ENCODE measurements around the gene MRPS24. TPM values are rescaled to one million over a fixed set of nuclear protein-coding genes. Genes with fewer than 3 reads are reported as not detected.
A peak's percentile ranks its signal among the peaks of the same experiment; 100 is the strongest.

MRPS24 gene
- total RNA-seq (ENCODE audit: low replicate concordance): 82.1 and 137 TPM in 2 replicates

DNA sequence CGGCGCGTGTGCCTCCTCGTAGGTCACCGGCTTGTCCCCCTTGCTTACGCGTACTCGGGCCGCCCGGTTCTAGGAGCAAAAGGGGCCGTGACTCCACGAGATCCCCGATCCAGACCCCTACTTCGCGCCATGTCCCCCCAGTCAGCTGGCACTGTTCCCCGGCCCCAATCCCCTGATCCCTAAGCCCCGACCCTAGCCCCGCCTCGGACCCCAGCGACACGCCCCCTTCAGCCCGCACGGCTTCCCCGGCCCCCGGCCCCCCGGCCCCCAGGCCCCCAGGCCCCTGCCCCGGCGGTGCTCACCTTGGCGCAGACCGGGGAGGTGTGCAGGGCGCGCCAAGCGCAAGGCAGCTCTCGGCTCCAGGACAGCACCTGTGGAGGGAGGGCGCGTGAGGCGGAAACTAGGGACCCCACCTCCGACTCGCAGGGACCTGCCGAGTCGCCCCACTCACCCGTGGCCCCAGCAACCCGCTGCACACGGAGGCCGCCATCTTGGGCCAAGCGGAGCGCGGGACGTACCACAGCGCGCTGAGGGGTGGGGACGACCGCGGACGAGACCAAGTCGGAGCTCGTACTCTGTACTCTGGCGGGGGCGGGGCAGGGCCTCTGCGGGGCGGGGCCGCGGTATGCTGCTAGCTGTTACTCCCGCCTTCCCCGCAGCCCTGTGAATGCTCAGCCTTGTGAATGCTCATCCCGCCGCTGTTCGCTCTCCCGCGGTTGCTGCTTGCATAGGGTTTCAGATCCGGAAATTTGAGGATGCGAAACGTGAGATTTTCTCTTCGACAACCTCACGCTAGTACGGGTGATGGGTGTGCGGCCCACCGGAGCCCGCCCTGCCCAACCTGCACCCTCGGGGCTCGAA, at the start of gene MRPS24:
Gene MRPS24, minus strand, starts transcription at position 512 of the 861 bp plus-strand sequence. Its CDS starts 22 bp downstream, at position 490.
- TF ChIP-seq, protein P1, sequence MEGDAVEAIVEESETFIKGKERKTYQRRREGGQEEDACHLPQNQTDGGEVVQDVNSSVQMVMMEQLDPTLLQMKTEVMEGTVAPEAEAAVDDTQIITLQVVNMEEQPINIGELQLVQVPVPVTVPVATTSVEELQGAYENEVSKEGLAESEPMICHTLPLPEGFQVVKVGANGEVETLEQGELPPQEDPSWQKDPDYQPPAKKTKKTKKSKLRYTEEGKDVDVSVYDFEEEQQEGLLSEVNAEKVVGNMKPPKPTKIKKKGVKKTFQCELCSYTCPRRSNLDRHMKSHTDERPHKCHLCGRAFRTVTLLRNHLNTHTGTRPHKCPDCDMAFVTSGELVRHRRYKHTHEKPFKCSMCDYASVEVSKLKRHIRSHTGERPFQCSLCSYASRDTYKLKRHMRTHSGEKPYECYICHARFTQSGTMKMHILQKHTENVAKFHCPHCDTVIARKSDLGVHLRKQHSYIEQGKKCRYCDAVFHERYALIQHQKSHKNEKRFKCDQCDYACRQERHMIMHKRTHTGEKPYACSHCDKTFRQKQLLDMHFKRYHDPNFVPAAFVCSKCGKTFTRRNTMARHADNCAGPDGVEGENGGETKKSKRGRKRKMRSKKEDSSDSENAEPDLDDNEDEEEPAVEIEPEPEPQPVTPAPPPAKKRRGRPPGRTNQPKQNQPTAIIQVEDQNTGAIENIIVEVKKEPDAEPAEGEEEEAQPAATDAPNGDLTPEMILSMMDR (IDR thresholded peaks at IDR 0.05; ENCODE audit: insufficient read depth, low read length): no peak
- H3K4me3 ChIP-seq (ENCODE audit: low read depth, low read length): peak within 1 kb of the TSS; percentile 90
- peak; percentile 93 for DNase-seq (ENCODE audit: low read depth)

DNA sequence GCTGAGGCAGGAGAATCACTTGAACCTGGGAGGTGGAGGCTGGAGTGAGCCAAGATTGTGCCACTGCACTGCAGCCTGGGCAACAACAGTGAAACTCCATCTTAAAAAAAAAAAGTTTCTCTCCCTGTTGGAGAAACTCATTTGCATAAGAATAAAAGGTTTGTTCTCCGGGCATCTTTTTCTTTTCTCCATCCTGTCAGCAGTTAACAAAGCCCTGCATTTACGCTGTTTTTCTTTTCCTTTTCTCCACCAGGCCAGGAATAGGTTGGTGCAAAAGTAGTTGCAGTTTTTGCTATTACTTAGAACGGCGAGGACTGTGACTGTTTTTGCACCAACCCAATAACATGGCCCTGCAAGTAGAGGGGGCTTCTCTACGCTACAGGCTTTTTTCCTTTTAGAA, 46.6 kb upstream of the MRPS24 start:
- TF ChIP-seq, protein P1 (IDR thresholded peaks at IDR 0.05; ENCODE audit: insufficient read depth, low read length): no peak

DNA sequence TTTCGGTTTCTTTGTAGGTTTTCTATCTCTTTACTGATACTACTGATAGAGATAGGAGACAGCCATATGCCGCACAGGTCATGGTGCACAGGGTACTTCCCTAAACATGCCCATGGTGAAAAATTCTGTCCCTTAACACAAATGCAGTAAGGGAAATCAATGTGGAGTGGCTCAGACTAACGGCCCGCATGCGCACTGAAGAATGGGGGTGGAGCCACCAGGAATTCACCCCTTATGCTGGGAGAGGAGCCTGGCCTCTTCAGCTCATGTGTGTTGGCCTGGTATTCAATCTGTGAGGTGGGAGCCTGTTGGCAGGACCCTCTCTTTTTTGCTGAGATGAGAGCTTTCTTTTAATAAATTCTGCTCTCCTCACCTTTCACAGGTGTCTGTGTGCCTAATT, 45.5 kb upstream of the MRPS24 start:
- TF ChIP-seq, protein P1 (IDR thresholded peaks at IDR 0.05; ENCODE audit: insufficient read depth, low read length): no peak

More for the DNA sequence above, 46.6 kb upstream of the MRPS24 start:
- H3K4me3 ChIP-seq (ENCODE audit: low read depth, low read length): no peak overlapping the region
- DNase-seq (ENCODE audit: low read depth): no peak

DNA sequence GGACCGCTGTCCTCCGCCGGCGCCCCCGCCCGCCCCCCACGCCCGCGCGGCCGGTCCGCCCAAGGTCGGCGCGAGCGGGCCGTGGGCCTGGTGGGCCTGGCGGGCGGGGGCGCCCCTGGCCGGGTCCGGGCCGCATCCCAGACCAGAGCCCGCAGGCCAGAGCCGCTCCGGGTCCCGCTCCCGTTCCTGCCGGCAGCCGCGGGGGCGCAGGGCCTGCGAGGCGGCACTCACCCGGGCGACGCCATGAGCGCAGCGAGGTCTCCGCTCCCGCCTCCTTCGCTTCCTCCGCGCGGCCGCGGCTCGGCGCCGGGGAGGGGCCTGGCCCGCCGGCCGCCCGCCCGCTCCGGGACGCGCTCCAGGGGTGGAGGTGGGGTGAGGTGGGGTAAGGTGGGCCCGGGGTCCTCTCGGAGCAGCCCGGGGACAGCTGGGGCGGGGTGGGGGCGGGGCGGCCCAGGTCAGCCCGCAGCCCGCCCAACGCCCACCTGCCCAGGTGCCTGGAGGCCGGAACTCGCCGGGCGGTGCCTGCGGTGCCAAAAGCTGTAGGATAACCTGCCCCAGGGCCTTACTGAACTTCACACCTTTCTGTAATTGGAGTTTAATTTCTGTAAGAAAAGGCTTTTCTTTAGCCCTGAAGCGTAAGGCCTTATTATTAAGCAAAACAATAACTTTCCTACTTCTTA, 37.2 kb upstream of the MRPS24 start, which contains the start of gene URGCP:
Gene URGCP, minus strand, starts transcription at position 266 of the 680 bp plus-strand sequence. Its CDS starts 21 bp downstream, at position 245.
- TF ChIP-seq, protein P1 (IDR thresholded peaks at IDR 0.05; ENCODE audit: insufficient read depth, low read length): no peak
- peak within 1 kb of the TSS; percentile 82 for H3K4me3 ChIP-seq (ENCODE audit: low read depth, low read length)
- DNase-seq (ENCODE audit: low read depth): peak; percentile 17

More for the DNA sequence above, 45.5 kb upstream of the MRPS24 start:
- DNase-seq (ENCODE audit: low read depth): no peak
- no peak overlapping the region for H3K4me3 ChIP-seq (ENCODE audit: low read depth, low read length)

DNA sequence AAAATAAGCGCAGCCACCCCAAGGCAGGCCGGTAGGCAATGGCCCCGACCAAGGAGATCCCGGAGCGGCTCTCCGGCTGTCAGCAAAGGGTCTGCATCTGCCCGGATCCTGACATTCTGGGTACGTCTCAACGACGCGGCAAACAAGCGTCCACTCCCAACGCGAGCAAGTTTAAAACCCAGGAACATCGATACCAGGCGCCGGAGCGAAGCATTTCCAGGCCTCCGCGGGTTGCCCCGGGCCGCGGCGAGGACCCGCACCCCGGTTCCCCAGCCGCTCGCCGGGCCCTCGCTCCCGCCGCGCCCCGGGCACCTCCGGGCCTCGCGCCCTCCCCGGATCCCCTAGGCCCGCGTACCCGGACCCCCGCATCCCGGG, 36.6 kb upstream of the MRPS24 start:
- H3K4me3 ChIP-seq (ENCODE audit: low read depth, low read length): peak overlapping the region; percentile 82
- TF ChIP-seq, protein P1 (IDR thresholded peaks at IDR 0.05; ENCODE audit: insufficient read depth, low read length): no peak
- DNase-seq (ENCODE audit: low read depth): peak; percentile 45

DNA sequence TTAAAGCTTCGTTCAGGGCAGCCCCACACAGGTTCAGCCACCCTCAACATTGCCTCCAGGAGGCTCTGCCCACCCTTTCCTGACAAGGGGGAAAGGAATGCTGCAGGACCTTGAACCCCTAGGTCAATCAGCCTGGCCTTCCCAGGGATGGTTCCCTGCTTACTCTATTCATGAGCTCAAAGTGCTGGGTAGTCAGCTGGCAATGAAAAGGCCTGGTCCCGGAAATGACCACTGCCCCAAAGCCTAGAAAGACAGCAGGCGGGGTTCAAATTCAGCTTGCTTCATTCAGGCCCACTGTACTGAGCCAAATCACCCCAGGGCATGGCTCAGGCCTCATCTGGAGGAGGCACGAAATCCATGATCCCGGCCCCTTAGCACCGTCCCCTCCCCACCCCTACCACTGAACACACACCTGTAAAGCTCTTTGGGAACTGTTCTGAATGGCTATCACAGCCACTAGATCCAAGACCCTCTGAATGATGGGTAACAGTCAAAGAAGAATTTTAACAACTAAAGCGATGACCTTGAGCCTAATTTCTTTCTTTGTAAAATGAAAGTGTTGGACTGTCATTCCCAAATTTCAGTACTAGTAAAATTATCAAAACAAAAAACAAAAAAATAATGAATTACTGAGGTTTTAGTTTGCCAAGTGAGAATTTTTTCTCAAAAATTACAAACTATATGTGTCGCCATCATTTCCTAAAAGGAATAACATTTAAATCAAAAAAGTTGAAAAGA, 36.1 kb upstream of the MRPS24 start:
- peak overlapping the region; percentile 82 for H3K4me3 ChIP-seq (ENCODE audit: low read depth, low read length)
- DNase-seq (ENCODE audit: low read depth): peak; percentile 36
- TF ChIP-seq, protein P1 (IDR thresholded peaks at IDR 0.05; ENCODE audit: insufficient read depth, low read length): no peak

Data from fibroblast of the aortic adventitia (primary cell).